ENCODE results near the gene NPB. TPM values are rescaled to one million over a fixed set of nuclear protein-coding genes. Genes with fewer than 3 reads are reported as not detected.

Gene NPB
- polyA plus RNA-seq, 1 donor (not counting 4 experiments of a cell fraction or from before 2014, with no cell fraction given), result not detected

- Histone ChIP-seq H3K36me3 (ENCODE audit: control insufficient read depth in 2 of 2, extremely low read depth in 1 of 2, insufficient read depth in 2 of 2, low read length in 2 of 2) (peaks cover 0 to 2% of the 10 kb centered on the region in 2 experiments), H3K27ac (ENCODE audit: control insufficient read depth, insufficient read depth, low read length) (no peak overlapping the region), H4K20me1 (ENCODE audit: control insufficient read depth, extremely low read depth, insufficient read depth, low read length) (no peaks in the 10 kb centered on the region), H3K9ac (ENCODE audit: control insufficient read depth, extremely low read depth, insufficient read depth, low read length) (no peak overlapping the region), H2AFZ (ENCODE audit: control insufficient read depth, low read length) (no peak overlapping the region), H3K79me2 (ENCODE audit: control insufficient read depth, insufficient read depth, low read length) (no peaks in the 10 kb centered on the region), H3K4me3 (ENCODE audit: control insufficient read depth in 2 of 3, extremely low read depth in 1 of 3, insufficient read depth in 2 of 3, low read depth in 1 of 3, low read length in 3 of 3) (no peak overlapping the region), H3K4me1 (ENCODE audit: control insufficient read depth, extremely low read depth, insufficient read depth, low read length) (peaks cover 13% of the 10 kb centered on the region), H3K9me3 (ENCODE audit: control insufficient read depth, low read depth, low read length) (no peaks in the 10 kb centered on the region), H3K9me1 (ENCODE audit: control insufficient read depth, extremely low read depth, insufficient read depth, low read length) (no peaks in the 10 kb centered on the region), H3K27me3 (ENCODE audit: control insufficient read depth, extremely low read depth, insufficient read depth, low read length) (no peaks in the 10 kb centered on the region), H3K4me2 (ENCODE audit: control insufficient read depth, extremely low read depth, insufficient read depth, low read depth, low read length) (no peak overlapping the region)
- FAIRE-seq (no peak), DNase-seq (ENCODE audit: low read depth, low spot score) (no peak)
- dilution Hi-C loops (cut with MboI; ENCODE audit: extremely low pct_ligation_motif_present, low sequenced_read_pairs), result no loop called here
- TF ChIP-seq CTCF (optimal IDR thresholded peaks at IDR 0.05 in 1 of 3, IDR thresholded peaks at IDR 0.05 in 1 of 3, conservative IDR thresholded peaks at IDR 0.05 in 1 of 3; ENCODE audit: extremely low read depth in 1 of 3, insufficient read depth in 2 of 3, low read length in 3 of 3), result no peak
- no peak for TF ChIP-seq EZH2 (IDR thresholded peaks at IDR 0.05; ENCODE audit: low read length)
Measured at GRCh38 chr17:81932333-81932983, 30.4 kb downstream of the NPB start.

GRCh38 chr17:81933178-81933699 is 31.2 kb downstream of the NPB start:
- no peaks in the 10 kb centered on the region for H3K9me3 ChIP-seq (ENCODE audit: control insufficient read depth, low read depth, low read length)
- no peak for TF ChIP-seq EZH2 (IDR thresholded peaks at IDR 0.05; ENCODE audit: low read length)
- no peak for TF ChIP-seq CTCF (optimal IDR thresholded peaks at IDR 0.05 in 1 of 3, IDR thresholded peaks at IDR 0.05 in 1 of 3, conservative IDR thresholded peaks at IDR 0.05 in 1 of 3; ENCODE audit: extremely low read depth in 1 of 3, insufficient read depth in 2 of 3, low read length in 3 of 3)
- DNase-seq (ENCODE audit: low read depth, low spot score) (no peak), FAIRE-seq (no peak)
- peaks cover 10% of the 10 kb centered on the region for H3K4me1 ChIP-seq (ENCODE audit: control insufficient read depth, extremely low read depth, insufficient read depth, low read length)
- H3K27ac ChIP-seq (ENCODE audit: control insufficient read depth, insufficient read depth, low read length), result no peak overlapping the region
- no peak overlapping the region for H2AFZ ChIP-seq (ENCODE audit: control insufficient read depth, low read length)
- H3K27me3 ChIP-seq (ENCODE audit: control insufficient read depth, extremely low read depth, insufficient read depth, low read length), result no peaks in the 10 kb centered on the region
- no peak overlapping the region for H3K9ac ChIP-seq (ENCODE audit: control insufficient read depth, extremely low read depth, insufficient read depth, low read length)
- dilution Hi-C loops (cut with MboI; ENCODE audit: extremely low pct_ligation_motif_present, low sequenced_read_pairs), result no loop called here
- no peak overlapping the region for H3K4me2 ChIP-seq (ENCODE audit: control insufficient read depth, extremely low read depth, insufficient read depth, low read depth, low read length)
- H3K79me2 ChIP-seq (ENCODE audit: control insufficient read depth, insufficient read depth, low read length), result no peaks in the 10 kb centered on the region
- H3K36me3 ChIP-seq (ENCODE audit: control insufficient read depth in 2 of 2, extremely low read depth in 1 of 2, insufficient read depth in 2 of 2, low read length in 2 of 2), result peaks cover 0 to 2% of the 10 kb centered on the region in 2 experiments
- H3K4me3 ChIP-seq (ENCODE audit: control insufficient read depth in 2 of 3, extremely low read depth in 1 of 3, insufficient read depth in 2 of 3, low read depth in 1 of 3, low read length in 3 of 3), result no peak overlapping the region
- no peaks in the 10 kb centered on the region for H3K9me1 ChIP-seq (ENCODE audit: control insufficient read depth, extremely low read depth, insufficient read depth, low read length)
- H4K20me1 ChIP-seq (ENCODE audit: control insufficient read depth, extremely low read depth, insufficient read depth, low read length), result no peaks in the 10 kb centered on the region
